Gastrocnemius medialis (tissue), 4 donors: ENCODE data around the gene CACNA1C.

Experiments used
- CTCF ChIP-seq, 5 experiments: fragments of 450-650 bp in 3 of 5; fragments of 200-600 bp in 2 of 5; sonication (generic) in 2 of 5; IDR thresholded peaks in 4 of 5; conservative IDR thresholded peaks in 1 of 5; 1 replicate in 4 of 5; 2 replicates in 1 of 5; pipeline ENCODE4 v1.5.1; 2016 to 2019; ENCODE audit warnings: antibody characterized with exemption in 5 of 5, mild to moderate bottlenecking in 3 of 5, moderate library complexity in 3 of 5
- POLR2A ChIP-seq, 2 donors: fragments of 450-650 bp; IDR thresholded peaks; one replicate each; pipeline ENCODE4 v1.6.1; 2017; ENCODE audit warnings: antibody characterized with exemption in 2 of 2, mild to moderate bottlenecking in 2 of 2, moderate library complexity in 2 of 2

DNA sequence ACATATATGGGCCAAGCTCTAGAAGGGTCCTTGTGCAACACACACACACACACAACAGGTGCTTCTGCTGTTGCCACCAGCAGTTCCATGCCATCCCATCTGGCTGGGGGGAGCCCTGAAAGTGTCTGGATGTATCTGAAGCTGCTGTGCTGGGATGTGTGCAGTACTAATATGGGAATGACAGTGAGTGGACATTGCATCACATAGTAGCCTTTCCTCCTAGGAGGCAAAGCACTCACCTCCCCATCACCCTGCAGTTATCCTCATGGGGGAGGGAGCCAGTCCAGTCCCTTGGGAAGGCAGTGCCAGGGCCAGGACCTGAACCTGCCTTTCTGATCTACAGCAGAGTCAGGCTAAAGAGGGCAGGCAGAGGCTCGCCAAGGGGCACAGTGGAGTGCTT, 208.9 kb downstream of the CACNA1C start:
- no peak for TF ChIP-seq CTCF (IDR thresholded peaks at IDR 0.05 in 4 of 5, conservative IDR thresholded peaks at IDR 0.05 in 1 of 5)
- no peak for TF ChIP-seq POLR2A (IDR thresholded peaks at IDR 0.05)
